H9 (cell line): ENCODE results near the gene PUM2. TPM values are rescaled to one million over a fixed set of nuclear protein-coding genes. Genes with fewer than 3 reads are reported as not detected.

Experiments
- DNase-seq: peaks from one replicate; pipeline ENCODE4 v3.0.0-alpha.2; 2017
- H2AFZ ChIP-seq: one replicate; pipeline ENCODE4 v1.6.1; 2013; ENCODE audit warnings: mild to moderate bottlenecking, low read length, control low read depth, moderate library complexity
- H2AK5ac ChIP-seq: 2 replicates; pipeline ENCODE4 v1.6.1; 2013; ENCODE audit warnings: low read length, control low read depth, mixed read lengths; ENCODE audit not compliant: insufficient read length
- H2BK120ac ChIP-seq: one replicate; pipeline ENCODE4 v1.6.1; 2013; ENCODE audit warnings: low read depth, mild to moderate bottlenecking, low read length, control low read depth, inconsistent platforms; ENCODE audit not compliant: poor library complexity, severe bottlenecking
- H2BK12ac ChIP-seq: 2 replicates; pipeline ENCODE4 v1.6.1; 2013; ENCODE audit warnings: low read length, control low read depth, mixed read lengths, low read depth; ENCODE audit not compliant: insufficient read length
- H2BK15ac ChIP-seq: 2 replicates; pipeline ENCODE4 v1.6.1; 2013; ENCODE audit warnings: low read depth, low read length, control low read depth
- H2BK20ac ChIP-seq: one replicate; pipeline ENCODE4 v1.6.1; 2013; ENCODE audit warnings: low read depth, mild to moderate bottlenecking, low read length, control low read depth, inconsistent platforms; ENCODE audit not compliant: poor library complexity, severe bottlenecking
- H2BK5ac ChIP-seq: 2 replicates; pipeline ENCODE4 v1.6.1; 2013; ENCODE audit warnings: low read length, control low read depth, mixed read lengths; ENCODE audit not compliant: insufficient read length
- H3K14ac ChIP-seq: 2 replicates; pipeline ENCODE4 v1.6.1; 2013; ENCODE audit warnings: low read length, control low read depth; ENCODE audit not compliant: insufficient read depth
- H3K18ac ChIP-seq: 2 replicates; pipeline ENCODE4 v1.6.1; 2013; ENCODE audit warnings: low read depth, mild to moderate bottlenecking, mixed read lengths, low read length, control low read depth; ENCODE audit not compliant: insufficient read length
- H3K23ac ChIP-seq: 2 replicates; pipeline ENCODE4 v1.6.1; 2013; ENCODE audit warnings: low read length, control low read depth, mixed read lengths, low read depth; ENCODE audit not compliant: insufficient read length
- H3K23me2 ChIP-seq: 2 replicates; pipeline ENCODE4 v1.6.1; 2013; ENCODE audit warnings: low read depth, mild to moderate bottlenecking, mixed read lengths, low read length, control low read depth; ENCODE audit not compliant: insufficient read length, poor library complexity, severe bottlenecking
- H3K27ac ChIP-seq: 2 replicates; pipeline ENCODE4 v1.5.1; 2013; ENCODE audit warnings: low read length, control low read depth, mixed read lengths, low read depth; ENCODE audit not compliant: insufficient read length
- H3K27me3 ChIP-seq: 2 replicates; pipeline ENCODE4 v1.6.1; 2013; ENCODE audit warnings: low read length, control low read depth, inconsistent platforms; ENCODE audit not compliant: insufficient read depth
- H3K4ac ChIP-seq: 2 replicates; pipeline ENCODE4 v1.6.1; 2013; ENCODE audit warnings: low read depth, mild to moderate bottlenecking, control low read depth, inconsistent platforms, low read length, moderate library complexity
- H3K4me1 ChIP-seq: 2 replicates; pipeline ENCODE4 v1.6.1; 2013; ENCODE audit warnings: low read length, control low read depth, inconsistent platforms; ENCODE audit not compliant: insufficient read depth
- H3K4me2 ChIP-seq: 2 replicates; pipeline ENCODE4 v1.6.1; 2013; ENCODE audit warnings: low read length, control low read depth, mixed read lengths; ENCODE audit not compliant: insufficient read length, insufficient read depth
- H3K56ac ChIP-seq: 2 replicates; pipeline ENCODE4 v1.6.1; 2013; ENCODE audit warnings: low read depth, mild to moderate bottlenecking, mixed read lengths, low read length, control low read depth; ENCODE audit not compliant: insufficient read length
- H3K79me1 ChIP-seq: 2 replicates; pipeline ENCODE4 v1.6.1; 2013; ENCODE audit warnings: low read depth, mild to moderate bottlenecking, moderate library complexity, low read length, control low read depth, inconsistent platforms; ENCODE audit not compliant: insufficient read depth, poor library complexity, severe bottlenecking
- H3K79me2 ChIP-seq: 2 replicates; pipeline ENCODE4 v1.6.1; 2013; ENCODE audit warnings: low read length, control low read depth, inconsistent platforms; ENCODE audit not compliant: insufficient read depth
- H3K9ac ChIP-seq: 2 replicates; pipeline ENCODE4 v1.6.1; 2013; ENCODE audit warnings: low read length, control low read depth, mixed read lengths; ENCODE audit not compliant: insufficient read length; ENCODE audit errors: extremely low read depth
- H3K9me3 ChIP-seq: one replicate; pipeline ENCODE4 v1.6.1; 2013; ENCODE audit warnings: low read depth, low read length, inconsistent platforms; ENCODE audit not compliant: control insufficient read depth
- H3T11ph ChIP-seq: one replicate; pipeline ENCODE4 v1.6.1; 2013; ENCODE audit warnings: mild to moderate bottlenecking, low read length, control low read depth, inconsistent platforms
- H4K20me1 ChIP-seq: one replicate; pipeline ENCODE4 v1.6.1; 2013; ENCODE audit not compliant: control insufficient read depth, insufficient read length, insufficient read depth
- H4K5ac ChIP-seq: 2 replicates; pipeline ENCODE4 v1.6.1; 2013; ENCODE audit warnings: low read depth, mild to moderate bottlenecking, mixed read lengths, low read length, control low read depth; ENCODE audit not compliant: insufficient read length
- H4K8ac ChIP-seq: replicated peaks from 2 replicates; pipeline ENCODE4 v1.6.1; 2013; ENCODE audit warnings: low read length, control low read depth, mixed read lengths, low read depth; ENCODE audit not compliant: insufficient read length
- H4K91ac ChIP-seq: 2 replicates; pipeline ENCODE4 v1.6.1; 2013; ENCODE audit warnings: low read depth, mild to moderate bottlenecking, moderate library complexity, mixed read lengths, low read length, control low read depth; ENCODE audit not compliant: insufficient read length
- H3K27ac Mint-ChIP-seq, 3 experiments: 2 replicates in 2 of 3; 3 replicates in 1 of 3; pipeline ENCODE4 v1.8.0; 2020 to 2021; ENCODE audit warnings: mixed read lengths in 3 of 3, mild to moderate bottlenecking in 1 of 3, moderate library complexity in 1 of 3
- H3K27me3 Mint-ChIP-seq: 2 replicates; pipeline ENCODE4 v1.8.0; 2021; ENCODE audit warnings: low read depth, mild to moderate bottlenecking, moderate library complexity, mixed read lengths
- H3K36me3 Mint-ChIP-seq, 3 experiments: 2 replicates in 2 of 3; 3 replicates in 1 of 3; pipeline ENCODE4 v1.8.0; 2020 to 2021; ENCODE audit warnings: low read depth in 3 of 3, mixed read lengths in 3 of 3; ENCODE audit not compliant: insufficient read depth in 1 of 3
- H3K4me1 Mint-ChIP-seq, 2 experiments: 2 replicates each; pipeline ENCODE4 v1.8.0; 2020; ENCODE audit warnings: mixed read lengths in 2 of 2
- H3K4me3 Mint-ChIP-seq, 2 experiments: 2 replicates in 1 of 2; 3 replicates in 1 of 2; pipeline ENCODE4 v1.8.0; 2020 to 2021; ENCODE audit warnings: mild to moderate bottlenecking in 2 of 2, mixed read lengths in 2 of 2, moderate library complexity in 1 of 2
- H3K9me3 Mint-ChIP-seq, 2 experiments: 2 replicates in 1 of 2; 3 replicates in 1 of 2; pipeline ENCODE4 v1.8.0; 2020; ENCODE audit warnings: mild to moderate bottlenecking in 2 of 2, mixed read lengths in 2 of 2, moderate library complexity in 1 of 2
- CTCF ChIP-seq: fragments of 200-600 bp; sonication (generic); conservative IDR thresholded peaks from 3 replicates; pipeline ENCODE4 v1.8.0; 2021; ENCODE audit warnings: antibody characterized with exemption, mild to moderate bottlenecking
- WGBS: extraction: QIAGEN DNeasy Blood & Tissue Kit; methylation state at CpG from one replicate; pipeline ENCODE4 v1.1.7; 2013; ENCODE audit warnings: missing lambda C conversion rate, low lambda C conversion rate, mixed read lengths; ENCODE audit not compliant: insufficient read length; ENCODE audit errors: extremely low coverage; 5-methylcytosine and 5-hydroxymethylcytosine counted together
- total RNA-seq: library from RNA; stranded (reverse); gene quantifications from 2 replicates; pipeline ENCODE4 v1.2.1, GENCODE V29; 2021

Gene PUM2
- total RNA-seq, 1 experiment from 2014 or later = 96.6 TPM

GRCh38 chr2:20294231-20294630 is 56.4 kb downstream of the PUM2 start:
- Histone ChIP-seq H2AK5ac (no peak overlapping the region), H2BK20ac (no peak overlapping the region), H3K56ac (no peak overlapping the region), H4K91ac (no peak overlapping the region), H3K9me3 (no peaks in the 10 kb centered on the region), H3K4me1 (no peaks in the 10 kb centered on the region), H3K18ac (no peak overlapping the region), H3K79me2 (no peaks in the 10 kb centered on the region; the same call in 1 of the 2 replicates), H2BK15ac (no peak overlapping the region), H3K14ac (no peak overlapping the region), H3K27ac (no peak overlapping the region), H2BK120ac (no peak overlapping the region), H3K23me2 (no peaks in the 10 kb centered on the region), H4K8ac (no peak overlapping the region), H3K23ac (no peak overlapping the region), H3K4me2 (no peak overlapping the region), H2BK12ac (no peak overlapping the region), H3K79me1 (peaks cover 3% of the 10 kb centered on the region), H3K4ac (no peak overlapping the region), H3K9ac (no peak overlapping the region), H3K27me3 (no peaks in the 10 kb centered on the region), H3T11ph (no peak overlapping the region), H2AFZ (no peak overlapping the region), H4K20me1 (no peaks in the 10 kb centered on the region), H2BK5ac (no peak overlapping the region), H4K5ac (no peak overlapping the region)
- no peak overlapping the region for H3K4me3 Mint-ChIP-seq
- H3K27me3 Mint-ChIP-seq = peaks cover 1% of the 10 kb centered on the region; the same call in 1 of the 2 replicates
- DNase-seq = no peak
- no peaks in the 10 kb centered on the region for H3K9me3 Mint-ChIP-seq
- H3K4me1 Mint-ChIP-seq = peaks cover 9 to 10% of the 10 kb centered on the region in 2 experiments
- TF ChIP-seq CTCF = no peak
- WGBS = no CpG with 5 or more reads among the region's 9 CpGs
- H3K36me3 Mint-ChIP-seq = peaks cover 30 to 63% (median 49%) of the 10 kb centered on the region in 3 experiments; a peak in 6 of 7 replicates
- no peak overlapping the region for H3K27ac Mint-ChIP-seq
